ENCODE measurements around the gene PRTG.

DNA sequence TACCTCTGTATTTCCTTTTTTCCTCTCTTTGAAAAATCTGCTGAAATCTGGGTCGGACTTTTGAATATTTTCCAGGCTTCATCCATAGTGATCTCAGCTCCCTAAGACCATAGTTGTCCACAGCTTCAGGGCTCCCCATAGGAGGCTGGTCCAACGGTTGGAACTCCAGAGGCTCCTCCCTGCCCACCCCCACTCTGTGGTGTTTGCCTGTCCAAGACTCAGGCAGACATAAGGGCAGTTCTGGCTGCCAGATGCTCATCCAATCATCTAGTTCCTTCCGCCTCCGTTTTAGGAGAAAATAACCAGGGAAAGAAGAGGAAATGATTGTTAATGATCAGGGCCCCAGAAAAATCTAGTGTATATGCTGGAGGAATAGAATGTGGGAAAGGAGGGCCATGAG, 27.9 kb upstream of the PRTG start:
- TF ChIP-seq, protein P1, sequence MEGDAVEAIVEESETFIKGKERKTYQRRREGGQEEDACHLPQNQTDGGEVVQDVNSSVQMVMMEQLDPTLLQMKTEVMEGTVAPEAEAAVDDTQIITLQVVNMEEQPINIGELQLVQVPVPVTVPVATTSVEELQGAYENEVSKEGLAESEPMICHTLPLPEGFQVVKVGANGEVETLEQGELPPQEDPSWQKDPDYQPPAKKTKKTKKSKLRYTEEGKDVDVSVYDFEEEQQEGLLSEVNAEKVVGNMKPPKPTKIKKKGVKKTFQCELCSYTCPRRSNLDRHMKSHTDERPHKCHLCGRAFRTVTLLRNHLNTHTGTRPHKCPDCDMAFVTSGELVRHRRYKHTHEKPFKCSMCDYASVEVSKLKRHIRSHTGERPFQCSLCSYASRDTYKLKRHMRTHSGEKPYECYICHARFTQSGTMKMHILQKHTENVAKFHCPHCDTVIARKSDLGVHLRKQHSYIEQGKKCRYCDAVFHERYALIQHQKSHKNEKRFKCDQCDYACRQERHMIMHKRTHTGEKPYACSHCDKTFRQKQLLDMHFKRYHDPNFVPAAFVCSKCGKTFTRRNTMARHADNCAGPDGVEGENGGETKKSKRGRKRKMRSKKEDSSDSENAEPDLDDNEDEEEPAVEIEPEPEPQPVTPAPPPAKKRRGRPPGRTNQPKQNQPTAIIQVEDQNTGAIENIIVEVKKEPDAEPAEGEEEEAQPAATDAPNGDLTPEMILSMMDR (IDR thresholded peaks at IDR 0.05), result no peak
- TF ChIP-seq POLR2AphosphoS5 (IDR thresholded peaks at IDR 0.05), result no peak
